Measurements from ENCODE around the gene COL4A2. TPM values are rescaled to one million over a fixed set of nuclear protein-coding genes. Genes with fewer than 3 reads are reported as not detected.

COL4A2 gene
- total and polyA plus RNA-seq, 4 donors, result 130 to 334 (median 170) TPM

DNA sequence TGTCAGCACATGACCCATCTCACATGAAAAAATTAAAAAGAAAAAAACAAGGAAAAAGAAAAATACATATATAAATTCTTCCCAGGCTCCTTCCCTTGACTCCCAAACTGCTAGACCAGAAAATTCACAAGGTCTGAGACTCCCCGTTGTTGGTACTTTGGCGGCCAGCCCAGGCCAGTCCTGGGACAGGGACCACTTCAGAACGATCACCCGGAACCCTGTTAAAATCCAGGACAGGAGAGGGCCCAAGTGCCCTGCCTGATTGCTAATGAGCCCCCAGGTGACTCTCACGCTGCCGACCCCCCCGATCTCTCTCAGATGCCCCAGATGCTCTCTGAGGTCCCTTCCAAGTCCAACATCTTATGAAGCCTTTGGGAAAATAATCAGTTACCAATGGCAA lies 107.2 kb downstream of the COL4A2 start:
- H3K4me1 ChIP-seq (ENCODE audit: control insufficient read depth, insufficient read depth, low read length), result peaks cover 19% of the 10 kb centered on the region
- no peaks in the 10 kb centered on the region for H3K27me3 ChIP-seq (ENCODE audit: control insufficient read depth, insufficient read depth, low read length)
- 47% methylated on average over 7 of the region's 7 CpGs for WGBS (ENCODE audit: insufficient coverage)
- H3K36me3 ChIP-seq (ENCODE audit: control insufficient read depth, insufficient read depth, low read length), result no peaks in the 10 kb centered on the region
- no peak for DNase-seq (ENCODE audit: low read depth in 4 of 6, low spot score in 6 of 6)
- H3K4me3 ChIP-seq (ENCODE audit: low read depth, low read length), result no peak overlapping the region
- H3K9me3 ChIP-seq (ENCODE audit: control insufficient read depth, insufficient read depth, low read length), result no peaks in the 10 kb centered on the region
- H3K27ac ChIP-seq (ENCODE audit: low read depth, low read length), result no peak overlapping the region

DNA sequence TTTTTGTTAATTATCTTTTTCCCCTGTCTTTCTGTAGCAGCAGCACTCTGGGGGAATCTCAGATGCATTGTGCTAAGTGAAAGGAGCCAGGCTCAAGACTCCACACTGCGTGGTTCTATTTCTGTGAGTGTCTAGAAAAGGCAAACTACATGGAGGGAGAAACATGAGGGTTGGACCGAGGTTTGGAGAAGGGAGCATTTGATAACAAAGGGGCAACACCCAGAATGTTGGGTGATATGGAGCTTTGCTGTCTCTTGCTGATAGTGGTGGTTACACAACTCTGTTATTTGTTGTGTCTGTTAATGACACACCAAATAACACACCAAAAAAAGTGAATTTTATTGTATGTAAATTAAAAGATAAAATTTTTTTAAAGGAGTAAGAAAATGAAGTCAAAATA lies 107.8 kb downstream of the COL4A2 start:
- Histone ChIP-seq H3K27me3 (ENCODE audit: control insufficient read depth, insufficient read depth, low read length) (no peaks in the 10 kb centered on the region), H3K36me3 (ENCODE audit: control insufficient read depth, insufficient read depth, low read length) (no peaks in the 10 kb centered on the region), H3K4me3 (ENCODE audit: low read depth, low read length) (no peak overlapping the region), H3K4me1 (ENCODE audit: control insufficient read depth, insufficient read depth, low read length) (peaks cover 19% of the 10 kb centered on the region), H3K27ac (ENCODE audit: low read depth, low read length) (no peak overlapping the region), H3K9me3 (ENCODE audit: control insufficient read depth, insufficient read depth, low read length) (no peaks in the 10 kb centered on the region)
- no peak for DNase-seq (ENCODE audit: low read depth in 4 of 6, low spot score in 6 of 6)
- no CpG with 5 or more reads among the region's 2 CpGs for WGBS (ENCODE audit: insufficient coverage)

DNA sequence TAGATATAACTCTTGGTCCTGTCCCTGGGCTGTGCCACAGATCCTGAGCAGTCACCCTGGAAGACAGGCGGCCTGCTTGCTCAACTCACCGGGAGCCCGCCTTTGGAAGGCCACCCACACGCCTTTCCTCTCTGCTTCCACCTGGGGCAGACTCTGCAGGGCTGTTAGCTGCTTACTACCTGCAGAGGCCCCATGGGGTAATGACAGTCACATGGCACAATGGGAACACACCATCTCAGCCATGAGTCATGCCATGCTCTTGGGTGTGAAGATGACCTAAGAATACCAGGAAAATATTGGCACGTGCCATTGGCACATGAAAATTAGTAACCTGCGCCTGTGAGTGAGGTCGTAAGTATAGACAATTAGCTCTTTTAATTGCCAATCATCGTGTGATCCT lies 108.6 kb downstream of the COL4A2 start:
- H3K27me3 ChIP-seq (ENCODE audit: control insufficient read depth, insufficient read depth, low read length), result no peaks in the 10 kb centered on the region
- WGBS (ENCODE audit: insufficient coverage), result 91% methylated on average over 8 of the region's 8 CpGs
- H3K4me3 ChIP-seq (ENCODE audit: low read depth, low read length), result no peak overlapping the region
- no peak overlapping the region for H3K27ac ChIP-seq (ENCODE audit: low read depth, low read length)
- DNase-seq (ENCODE audit: low read depth in 4 of 6, low spot score in 6 of 6), result no peak
- no peaks in the 10 kb centered on the region for H3K36me3 ChIP-seq (ENCODE audit: control insufficient read depth, insufficient read depth, low read length)
- peaks cover 19% of the 10 kb centered on the region for H3K4me1 ChIP-seq (ENCODE audit: control insufficient read depth, insufficient read depth, low read length)
- no peaks in the 10 kb centered on the region for H3K9me3 ChIP-seq (ENCODE audit: control insufficient read depth, insufficient read depth, low read length)

DNA sequence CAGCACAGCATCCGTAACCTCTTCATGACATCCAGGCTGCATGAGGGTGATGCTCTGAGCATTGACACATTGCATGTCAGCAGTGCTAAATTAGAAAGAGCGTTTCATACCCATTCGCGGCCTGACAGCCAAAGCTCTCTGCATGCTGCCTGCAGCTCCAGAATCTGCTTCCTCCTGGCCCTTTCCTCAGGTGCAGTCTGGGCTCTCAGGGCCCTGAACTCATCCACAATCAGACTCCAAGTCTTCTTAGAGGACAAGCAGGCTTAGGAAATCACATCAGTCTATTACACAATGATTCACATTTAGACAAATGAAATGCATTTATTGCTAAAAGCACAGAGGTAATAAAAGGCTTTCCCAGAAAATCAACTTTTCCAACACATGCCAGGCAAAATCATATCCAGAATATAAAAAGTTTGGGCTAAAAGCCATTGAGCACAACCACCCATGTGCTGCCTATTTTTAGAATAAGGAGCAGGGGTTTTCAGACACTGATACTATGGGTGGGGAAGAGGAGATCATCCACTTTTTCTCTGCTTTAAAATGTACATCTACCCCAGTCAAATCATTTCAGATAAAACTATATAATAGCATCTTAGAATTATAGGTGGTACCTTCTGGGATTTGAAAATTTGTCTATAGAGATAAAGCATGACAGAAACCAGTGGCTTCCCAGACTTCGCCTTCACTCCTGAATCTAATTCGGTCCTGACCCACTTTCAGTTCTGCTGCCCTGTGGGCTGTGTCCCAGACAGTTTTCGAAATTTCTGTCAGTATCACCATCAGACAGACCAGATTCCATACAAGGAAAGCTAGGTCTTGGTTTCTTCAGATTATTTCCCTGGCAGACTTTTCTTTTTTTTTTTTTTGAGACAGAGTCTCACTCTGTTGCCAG lies 109.3 kb downstream of the COL4A2 start:
- 93% methylated on average over 7 of the region's 7 CpGs for WGBS (ENCODE audit: insufficient coverage)
- H3K36me3 ChIP-seq (ENCODE audit: control insufficient read depth, insufficient read depth, low read length), result no peaks in the 10 kb centered on the region
- H3K27me3 ChIP-seq (ENCODE audit: control insufficient read depth, insufficient read depth, low read length), result no peaks in the 10 kb centered on the region
- no peak for DNase-seq (ENCODE audit: low read depth in 4 of 6, low spot score in 6 of 6)
- peaks cover 14% of the 10 kb centered on the region for H3K4me1 ChIP-seq (ENCODE audit: control insufficient read depth, insufficient read depth, low read length)
- no peak overlapping the region for H3K4me3 ChIP-seq (ENCODE audit: low read depth, low read length)
- H3K27ac ChIP-seq (ENCODE audit: low read depth, low read length), result no peak overlapping the region
- no peaks in the 10 kb centered on the region for H3K9me3 ChIP-seq (ENCODE audit: control insufficient read depth, insufficient read depth, low read length)

DNA sequence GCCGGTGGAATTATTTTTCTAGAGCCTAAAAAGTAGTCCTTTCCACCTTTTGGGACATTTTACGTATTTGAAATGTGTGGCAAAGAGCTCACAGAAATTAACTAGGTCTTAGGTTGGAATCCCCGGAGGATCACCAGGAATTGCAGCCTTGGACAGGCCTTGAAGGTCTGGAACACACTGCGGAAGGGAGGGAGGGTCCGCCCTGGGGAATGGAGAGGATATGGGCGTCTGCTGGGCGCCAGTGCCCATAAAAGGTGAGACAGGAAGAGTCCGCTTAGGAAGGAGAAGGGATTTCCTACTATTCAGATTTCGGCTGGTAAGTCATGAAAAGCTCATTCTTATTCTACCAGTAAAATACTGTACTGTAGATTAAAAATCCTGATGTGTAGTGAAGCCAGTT lies 111.9 kb downstream of the COL4A2 start:
- WGBS (ENCODE audit: insufficient coverage), result 93% methylated on average over 4 of the region's 9 CpGs
- no peak overlapping the region for H3K27ac ChIP-seq (ENCODE audit: low read depth, low read length)
- no peaks in the 10 kb centered on the region for H3K9me3 ChIP-seq (ENCODE audit: control insufficient read depth, insufficient read depth, low read length)
- H3K36me3 ChIP-seq (ENCODE audit: control insufficient read depth, insufficient read depth, low read length), result no peaks in the 10 kb centered on the region
- no peak overlapping the region for H3K4me3 ChIP-seq (ENCODE audit: low read depth, low read length)
- DNase-seq (ENCODE audit: low read depth in 4 of 6, low spot score in 6 of 6), result no peak
- H3K27me3 ChIP-seq (ENCODE audit: control insufficient read depth, insufficient read depth, low read length), result no peaks in the 10 kb centered on the region
- no peaks in the 10 kb centered on the region for H3K4me1 ChIP-seq (ENCODE audit: control insufficient read depth, insufficient read depth, low read length)

DNA sequence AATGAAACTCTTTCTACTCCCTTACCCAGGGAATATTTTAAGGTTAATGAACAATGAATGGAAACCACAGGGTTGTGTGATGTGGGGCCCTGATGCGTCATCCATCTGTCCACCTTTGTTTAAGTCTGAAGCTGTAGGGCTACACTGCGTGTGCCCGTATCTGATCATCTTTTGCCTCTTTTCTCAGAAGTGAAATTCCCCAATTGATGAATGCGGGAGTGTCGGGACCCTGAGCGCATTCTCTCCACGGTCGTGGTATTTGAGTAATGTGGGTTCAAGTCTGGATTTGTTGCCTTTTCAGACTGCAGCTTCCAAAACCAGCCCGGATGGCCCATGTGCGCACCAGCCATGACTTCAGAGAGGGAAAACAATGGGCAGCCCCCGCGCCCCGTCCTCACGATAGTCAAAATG lies 112.3 kb downstream of the COL4A2 start:
- Histone ChIP-seq H3K4me1 (ENCODE audit: control insufficient read depth, insufficient read depth, low read length) (no peaks in the 10 kb centered on the region), H3K9me3 (ENCODE audit: control insufficient read depth, insufficient read depth, low read length) (no peaks in the 10 kb centered on the region), H3K27ac (ENCODE audit: low read depth, low read length) (no peak overlapping the region), H3K27me3 (ENCODE audit: control insufficient read depth, insufficient read depth, low read length) (no peaks in the 10 kb centered on the region), H3K36me3 (ENCODE audit: control insufficient read depth, insufficient read depth, low read length) (no peaks in the 10 kb centered on the region), H3K4me3 (ENCODE audit: low read depth, low read length) (no peak overlapping the region)
- no peak for DNase-seq (ENCODE audit: low read depth in 4 of 6, low spot score in 6 of 6)
- WGBS (ENCODE audit: insufficient coverage), result no CpG with 5 or more reads among the region's 14 CpGs

DNA sequence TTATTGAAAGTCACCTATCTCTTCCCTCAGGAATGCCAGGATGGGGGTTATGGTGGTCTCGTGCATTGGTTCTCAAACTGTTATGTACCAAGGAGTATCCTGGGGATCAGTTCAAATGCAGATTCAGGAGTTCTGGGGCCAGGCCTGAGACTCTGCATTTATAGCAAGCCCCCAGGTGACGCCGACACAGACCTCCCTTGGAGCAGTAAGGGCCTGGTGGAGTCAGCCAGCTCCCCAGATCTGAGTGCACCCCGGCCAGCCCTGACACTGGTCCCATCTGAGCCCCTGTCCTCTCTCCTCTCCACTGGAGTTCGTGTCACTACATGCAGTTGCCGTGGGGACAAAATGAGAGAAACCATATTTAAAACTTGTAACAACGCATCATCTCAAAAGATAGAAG lies 112.9 kb downstream of the COL4A2 start:
- Histone ChIP-seq H3K4me1 (ENCODE audit: control insufficient read depth, insufficient read depth, low read length) (peaks cover 4% of the 10 kb centered on the region), H3K27ac (ENCODE audit: low read depth, low read length) (no peak overlapping the region), H3K9me3 (ENCODE audit: control insufficient read depth, insufficient read depth, low read length) (no peaks in the 10 kb centered on the region), H3K36me3 (ENCODE audit: control insufficient read depth, insufficient read depth, low read length) (no peaks in the 10 kb centered on the region), H3K27me3 (ENCODE audit: control insufficient read depth, insufficient read depth, low read length) (no peaks in the 10 kb centered on the region), H3K4me3 (ENCODE audit: low read depth, low read length) (no peak overlapping the region)
- WGBS (ENCODE audit: insufficient coverage), result 90% methylated on average over 6 of the region's 7 CpGs
- DNase-seq (ENCODE audit: low read depth in 4 of 6, low spot score in 6 of 6), result no peak

DNA sequence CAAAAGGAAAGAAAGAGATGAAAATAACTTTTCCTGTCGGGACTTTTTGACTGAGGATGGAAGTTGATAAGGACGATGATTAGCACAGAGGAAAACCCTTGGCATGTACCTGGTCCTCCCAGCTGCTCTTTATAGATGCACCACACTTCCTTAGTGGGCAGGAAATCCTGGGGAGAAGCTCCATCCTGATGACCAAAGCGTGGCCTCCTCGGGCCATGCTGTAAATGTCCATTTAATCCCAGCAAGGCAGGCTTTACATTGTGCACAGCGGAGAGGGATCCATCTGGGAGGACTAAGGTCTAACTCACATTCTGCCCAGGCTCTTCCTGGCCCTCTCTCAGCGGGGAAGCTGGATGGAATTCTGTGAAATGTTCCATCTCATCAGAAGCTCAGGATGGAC lies 113.5 kb downstream of the COL4A2 start:
- Histone ChIP-seq H3K4me1 (ENCODE audit: control insufficient read depth, insufficient read depth, low read length) (peaks cover 7% of the 10 kb centered on the region), H3K4me3 (ENCODE audit: low read depth, low read length) (no peak overlapping the region), H3K9me3 (ENCODE audit: control insufficient read depth, insufficient read depth, low read length) (no peaks in the 10 kb centered on the region), H3K27me3 (ENCODE audit: control insufficient read depth, insufficient read depth, low read length) (no peaks in the 10 kb centered on the region), H3K36me3 (ENCODE audit: control insufficient read depth, insufficient read depth, low read length) (no peaks in the 10 kb centered on the region), H3K27ac (ENCODE audit: low read depth, low read length) (no peak overlapping the region)
- DNase-seq (ENCODE audit: low read depth in 4 of 6, low spot score in 6 of 6), result no peak
- 86% methylated on average over 4 of the region's 6 CpGs for WGBS (ENCODE audit: insufficient coverage)

DNA sequence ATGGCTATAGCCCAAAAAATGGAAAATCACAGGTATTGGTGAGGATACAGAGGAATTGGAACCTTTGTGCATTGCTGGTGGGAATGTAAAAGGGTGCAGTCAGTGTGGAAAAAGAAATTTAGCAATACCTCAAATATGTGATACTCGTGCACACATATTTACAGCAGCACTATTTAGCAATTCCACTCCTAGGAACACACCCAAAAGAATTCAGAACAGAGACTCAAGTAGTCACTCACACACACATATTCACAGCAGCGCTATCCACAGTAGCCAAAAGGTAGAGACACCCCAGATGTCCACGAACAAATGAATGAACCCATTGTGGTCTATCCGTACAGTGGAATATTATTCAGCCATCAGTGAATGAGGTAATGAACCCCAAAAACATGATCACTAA lies 114.0 kb downstream of the COL4A2 start:
- H3K27ac ChIP-seq (ENCODE audit: low read depth, low read length), result no peak overlapping the region
- no peaks in the 10 kb centered on the region for H3K36me3 ChIP-seq (ENCODE audit: control insufficient read depth, insufficient read depth, low read length)
- H3K9me3 ChIP-seq (ENCODE audit: control insufficient read depth, insufficient read depth, low read length), result no peaks in the 10 kb centered on the region
- H3K4me3 ChIP-seq (ENCODE audit: low read depth, low read length), result no peak overlapping the region
- DNase-seq (ENCODE audit: low read depth in 4 of 6, low spot score in 6 of 6), result no peak
- 100% methylated on average over 1 of the region's 4 CpGs for WGBS (ENCODE audit: insufficient coverage)
- peaks cover 9% of the 10 kb centered on the region for H3K4me1 ChIP-seq (ENCODE audit: control insufficient read depth, insufficient read depth, low read length)
- H3K27me3 ChIP-seq (ENCODE audit: control insufficient read depth, insufficient read depth, low read length), result no peaks in the 10 kb centered on the region

DNA sequence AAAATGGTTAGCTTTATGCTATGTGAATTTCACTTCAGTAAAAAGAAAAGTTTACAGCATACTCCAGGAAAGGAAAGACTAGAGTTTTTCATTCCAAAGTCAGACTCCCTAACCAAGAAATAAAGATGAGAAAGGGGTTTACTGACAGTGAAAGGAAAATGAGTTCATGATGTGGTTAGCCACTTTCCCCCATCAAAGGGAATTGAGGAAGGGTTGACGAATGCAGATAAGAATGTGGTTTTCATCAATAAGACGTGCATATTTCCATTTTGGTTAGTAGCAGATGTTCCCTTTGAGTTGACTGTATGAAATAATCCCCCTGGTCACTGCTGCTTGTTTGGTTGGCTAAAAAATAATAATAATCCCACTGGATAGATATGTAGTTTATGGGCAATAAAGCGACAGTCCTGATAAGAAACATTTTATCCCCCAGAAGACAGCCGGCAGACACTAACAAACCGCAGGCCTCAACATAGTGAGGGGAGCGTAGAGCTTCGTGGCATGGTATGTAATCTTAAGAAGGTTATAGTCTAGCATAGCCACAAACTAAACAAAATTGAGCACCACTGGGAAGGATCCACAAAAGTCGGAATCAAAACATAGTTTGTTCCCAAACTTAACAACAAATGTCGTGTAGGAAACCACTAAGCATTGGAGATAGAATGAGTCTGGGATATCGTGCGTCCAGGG lies 114.8 kb downstream of the COL4A2 start:
- no peaks in the 10 kb centered on the region for H3K27me3 ChIP-seq (ENCODE audit: control insufficient read depth, insufficient read depth, low read length)
- no peak overlapping the region for H3K4me3 ChIP-seq (ENCODE audit: low read depth, low read length)
- H3K4me1 ChIP-seq (ENCODE audit: control insufficient read depth, insufficient read depth, low read length), result peaks cover 9% of the 10 kb centered on the region
- no peaks in the 10 kb centered on the region for H3K36me3 ChIP-seq (ENCODE audit: control insufficient read depth, insufficient read depth, low read length)
- 100% methylated on average over 2 of the region's 11 CpGs for WGBS (ENCODE audit: insufficient coverage)
- no peak overlapping the region for H3K27ac ChIP-seq (ENCODE audit: low read depth, low read length)
- no peaks in the 10 kb centered on the region for H3K9me3 ChIP-seq (ENCODE audit: control insufficient read depth, insufficient read depth, low read length)
- no peak for DNase-seq (ENCODE audit: low read depth in 4 of 6, low spot score in 6 of 6)

All from spinal cord (tissue), 10 donors.